PFSK-1 (cell line): ENCODE measurements around the gene BASP1.

ENCODE experiments used
- FOXP2 ChIP-seq: optimal IDR thresholded peaks from 2 replicates; pipeline ENCODE3; 2011; ENCODE audit warnings: borderline replicate concordance, control low read depth, inconsistent platforms; ENCODE audit not compliant: insufficient read depth; ENCODE audit errors: extremely low read length, extremely low read depth
- POLR2AphosphoS5 ChIP-seq: IDR thresholded peaks from 2 replicates; pipeline ENCODE4 v1.6.1; 2012; ENCODE audit warnings: low read depth, mild to moderate bottlenecking, control low read depth, low read length, moderate library complexity
- SIN3A ChIP-seq: IDR thresholded peaks from 2 replicates; pipeline ENCODE4 v1.6.1; 2012; ENCODE audit warnings: mild to moderate bottlenecking, low read length, moderate library complexity, borderline replicate concordance; ENCODE audit not compliant: insufficient read depth
- TAF1 ChIP-seq: IDR thresholded peaks from 2 replicates; pipeline ENCODE4 v1.6.1; 2012; ENCODE audit warnings: low read length, control low read depth, borderline replicate concordance; ENCODE audit not compliant: insufficient read depth
- TF ChIP-seq, protein P1 (sequence below), 2 experiments: IDR thresholded peaks; 2 replicates each; pipeline versions ENCODE4 v1.6.1 to v1.8.0; 2011 to 2012; ENCODE audit warnings: low read depth in 2 of 2, low read length in 2 of 2, control low read depth in 1 of 2, inconsistent platforms in 1 of 2, mild to moderate bottlenecking in 1 of 2, moderate library complexity in 1 of 2; ENCODE audit not compliant: insufficient read depth in 1 of 2

Gene BASP1

DNA sequence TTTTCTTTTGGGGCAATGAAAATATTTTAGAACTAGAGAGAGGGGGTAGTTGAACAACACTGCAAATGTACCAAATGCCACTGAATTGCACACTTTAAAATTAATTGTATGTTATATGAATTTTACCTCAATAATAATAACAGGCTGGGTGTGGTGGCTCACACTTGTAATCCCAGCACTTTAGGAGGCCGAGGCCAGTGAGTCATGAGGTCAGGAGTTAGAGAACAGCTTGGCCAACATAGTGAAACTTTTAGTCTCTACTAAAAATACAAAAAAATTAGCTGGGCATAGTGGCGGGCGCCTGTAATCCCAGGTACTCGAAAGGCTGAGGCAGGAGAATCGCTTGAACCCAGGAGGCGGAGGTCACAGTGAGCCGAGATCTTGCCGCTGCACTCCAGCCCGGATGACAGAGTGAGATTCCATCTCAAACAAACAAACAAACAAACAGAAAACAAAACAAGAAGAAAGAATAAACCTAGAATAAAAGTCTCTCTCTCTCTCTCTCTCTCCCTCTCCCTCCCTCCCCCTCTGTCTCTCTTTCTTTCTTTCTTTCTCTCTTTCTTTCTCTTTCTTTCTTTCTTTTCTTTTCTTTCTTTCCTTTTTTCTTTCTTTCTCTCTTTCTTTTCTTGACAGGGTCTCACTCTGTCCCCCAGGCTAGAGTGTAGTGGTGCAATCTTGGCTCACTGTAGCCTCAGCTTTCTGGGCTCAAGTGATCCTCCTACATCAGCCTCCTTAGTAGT is 91.1 kb downstream of the BASP1 start:
- TF ChIP-seq, protein P1, sequence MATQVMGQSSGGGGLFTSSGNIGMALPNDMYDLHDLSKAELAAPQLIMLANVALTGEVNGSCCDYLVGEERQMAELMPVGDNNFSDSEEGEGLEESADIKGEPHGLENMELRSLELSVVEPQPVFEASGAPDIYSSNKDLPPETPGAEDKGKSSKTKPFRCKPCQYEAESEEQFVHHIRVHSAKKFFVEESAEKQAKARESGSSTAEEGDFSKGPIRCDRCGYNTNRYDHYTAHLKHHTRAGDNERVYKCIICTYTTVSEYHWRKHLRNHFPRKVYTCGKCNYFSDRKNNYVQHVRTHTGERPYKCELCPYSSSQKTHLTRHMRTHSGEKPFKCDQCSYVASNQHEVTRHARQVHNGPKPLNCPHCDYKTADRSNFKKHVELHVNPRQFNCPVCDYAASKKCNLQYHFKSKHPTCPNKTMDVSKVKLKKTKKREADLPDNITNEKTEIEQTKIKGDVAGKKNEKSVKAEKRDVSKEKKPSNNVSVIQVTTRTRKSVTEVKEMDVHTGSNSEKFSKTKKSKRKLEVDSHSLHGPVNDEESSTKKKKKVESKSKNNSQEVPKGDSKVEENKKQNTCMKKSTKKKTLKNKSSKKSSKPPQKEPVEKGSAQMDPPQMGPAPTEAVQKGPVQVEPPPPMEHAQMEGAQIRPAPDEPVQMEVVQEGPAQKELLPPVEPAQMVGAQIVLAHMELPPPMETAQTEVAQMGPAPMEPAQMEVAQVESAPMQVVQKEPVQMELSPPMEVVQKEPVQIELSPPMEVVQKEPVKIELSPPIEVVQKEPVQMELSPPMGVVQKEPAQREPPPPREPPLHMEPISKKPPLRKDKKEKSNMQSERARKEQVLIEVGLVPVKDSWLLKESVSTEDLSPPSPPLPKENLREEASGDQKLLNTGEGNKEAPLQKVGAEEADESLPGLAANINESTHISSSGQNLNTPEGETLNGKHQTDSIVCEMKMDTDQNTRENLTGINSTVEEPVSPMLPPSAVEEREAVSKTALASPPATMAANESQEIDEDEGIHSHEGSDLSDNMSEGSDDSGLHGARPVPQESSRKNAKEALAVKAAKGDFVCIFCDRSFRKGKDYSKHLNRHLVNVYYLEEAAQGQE (IDR thresholded peaks at IDR 0.05; ENCODE audit: insufficient read depth in 1 of 2, low read depth in 2 of 2, low read length in 2 of 2), result no peak
- TF ChIP-seq TAF1 (no peak), SIN3A (no peak), POLR2AphosphoS5 (no peak)

DNA sequence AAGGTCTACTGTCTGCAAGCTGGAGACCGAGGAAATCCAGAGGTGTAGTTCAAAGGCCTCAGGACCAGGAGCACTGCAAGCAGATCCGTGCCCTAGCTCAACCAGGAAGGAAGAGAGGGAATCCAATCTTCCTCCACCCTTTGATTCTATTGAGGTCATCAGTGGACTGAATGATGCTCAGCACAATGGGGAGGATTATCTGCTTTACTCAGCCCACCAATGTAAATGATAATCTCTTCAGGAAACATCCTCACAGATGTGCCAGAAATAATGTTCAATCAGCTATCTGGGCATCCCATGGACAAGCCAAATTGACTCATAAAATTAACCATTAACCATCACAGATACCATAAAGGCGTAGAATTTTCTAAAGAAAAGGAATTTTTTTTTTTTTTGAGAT is 92.0 kb downstream of the BASP1 start:
- no peak for TF ChIP-seq POLR2AphosphoS5
- no peak for TF ChIP-seq SIN3A
- TF ChIP-seq, protein P1 (IDR thresholded peaks at IDR 0.05; ENCODE audit: insufficient read depth in 1 of 2, low read depth in 2 of 2, low read length in 2 of 2), result no peak
- no peak for TF ChIP-seq FOXP2
- TF ChIP-seq TAF1, result no peak

DNA sequence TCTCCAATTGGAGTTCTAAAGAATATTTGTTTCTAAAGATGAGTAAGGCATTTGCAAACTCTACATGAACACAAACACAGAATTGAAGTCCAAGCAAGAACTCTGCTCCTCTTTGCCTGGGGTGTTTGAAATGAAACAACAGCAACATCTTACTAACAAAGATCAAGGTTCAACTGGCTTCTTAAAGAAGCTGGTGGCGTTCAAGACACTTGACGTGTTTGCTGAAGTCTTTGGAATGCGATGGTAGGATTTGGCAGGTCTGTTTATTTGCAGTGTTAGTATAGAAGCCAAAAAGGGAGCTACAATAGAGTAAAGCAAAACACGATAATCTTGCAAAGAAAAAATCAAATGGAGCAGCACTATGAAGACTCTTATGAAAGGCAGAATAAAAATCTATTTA is 94.9 kb downstream of the BASP1 start:
- TF ChIP-seq FOXP2 (no peak), SIN3A (no peak), POLR2AphosphoS5 (no peak), TAF1 (no peak)
- TF ChIP-seq, protein P1 (IDR thresholded peaks at IDR 0.05; ENCODE audit: insufficient read depth in 1 of 2, low read depth in 2 of 2, low read length in 2 of 2), result no peak

DNA sequence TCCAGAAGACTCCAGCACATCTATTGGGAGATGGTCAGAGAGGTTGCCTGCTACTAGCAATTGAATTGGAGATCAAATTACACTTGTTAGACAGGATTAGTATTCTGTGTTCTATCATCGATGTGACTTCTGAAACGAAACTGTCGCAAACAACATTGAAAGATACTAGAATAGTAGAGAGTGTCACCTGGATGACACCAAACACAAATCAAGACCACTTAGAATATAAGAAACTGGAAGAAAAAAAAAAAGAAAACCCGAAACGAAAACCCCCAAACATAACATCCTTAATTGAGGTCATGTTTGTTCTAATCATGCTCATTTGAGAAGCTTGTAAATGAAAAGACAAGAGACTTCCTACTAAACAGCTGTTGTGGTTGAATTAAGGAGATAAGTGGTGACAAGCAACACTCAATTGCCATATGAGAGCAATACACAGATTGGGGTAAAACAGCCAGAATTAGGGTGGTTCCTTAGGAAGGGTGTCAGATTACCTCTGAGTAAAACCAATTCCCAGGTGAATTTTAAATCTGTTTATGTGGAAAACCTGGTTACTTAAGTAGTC is 97.6 kb downstream of the BASP1 start:
- TF ChIP-seq FOXP2 (no peak), SIN3A (no peak), POLR2AphosphoS5 (no peak), TAF1 (no peak)
- TF ChIP-seq, protein P1 (IDR thresholded peaks at IDR 0.05; ENCODE audit: insufficient read depth in 1 of 2, low read depth in 2 of 2, low read length in 2 of 2), result no peak
